SU-DHL-6 (cell line): ENCODE measurements around the gene DCD.

Source experiments
- EZH2phosphoT487 ChIP-seq: fragments of 200-600 bp; sonication (generic), shearing (Covaris generic); conservative IDR thresholded peaks from 2 replicates; pipeline ENCODE4 v1.6.1; 2018; ENCODE audit warnings: mild to moderate bottlenecking, antibody characterized with exemption, low read length, moderate library complexity, mixed read lengths
- TF ChIP-seq, protein P1 (sequence below): fragments of 200-600 bp; sonication (generic); IDR thresholded peaks from one replicate; pipeline ENCODE4 v1.5.1; 2017; ENCODE audit warnings: antibody characterized with exemption, mild to moderate bottlenecking, low read length, moderate library complexity; ENCODE audit not compliant: insufficient read depth, poor library complexity, severe bottlenecking

DNA sequence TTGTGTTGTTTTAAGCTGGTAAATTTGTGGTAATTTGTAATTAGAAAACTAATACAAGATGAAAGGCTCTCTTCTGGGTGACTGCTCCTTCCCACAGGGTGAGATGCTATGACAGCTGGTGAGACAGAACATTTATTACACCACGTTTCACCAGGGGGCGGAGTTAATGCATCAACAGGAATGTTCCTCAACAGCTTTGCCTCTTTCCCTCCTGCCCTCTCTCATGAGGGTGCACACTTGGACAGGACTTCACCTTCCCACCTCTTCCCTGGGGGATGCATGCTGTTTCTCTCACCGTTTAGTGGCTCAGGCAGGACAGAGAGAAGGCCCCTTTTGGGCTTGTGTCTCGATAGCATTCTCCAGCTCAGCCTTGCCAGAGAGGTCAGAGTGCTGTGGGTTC, 46.3 kb downstream of the DCD start:
- TF ChIP-seq, protein P1, sequence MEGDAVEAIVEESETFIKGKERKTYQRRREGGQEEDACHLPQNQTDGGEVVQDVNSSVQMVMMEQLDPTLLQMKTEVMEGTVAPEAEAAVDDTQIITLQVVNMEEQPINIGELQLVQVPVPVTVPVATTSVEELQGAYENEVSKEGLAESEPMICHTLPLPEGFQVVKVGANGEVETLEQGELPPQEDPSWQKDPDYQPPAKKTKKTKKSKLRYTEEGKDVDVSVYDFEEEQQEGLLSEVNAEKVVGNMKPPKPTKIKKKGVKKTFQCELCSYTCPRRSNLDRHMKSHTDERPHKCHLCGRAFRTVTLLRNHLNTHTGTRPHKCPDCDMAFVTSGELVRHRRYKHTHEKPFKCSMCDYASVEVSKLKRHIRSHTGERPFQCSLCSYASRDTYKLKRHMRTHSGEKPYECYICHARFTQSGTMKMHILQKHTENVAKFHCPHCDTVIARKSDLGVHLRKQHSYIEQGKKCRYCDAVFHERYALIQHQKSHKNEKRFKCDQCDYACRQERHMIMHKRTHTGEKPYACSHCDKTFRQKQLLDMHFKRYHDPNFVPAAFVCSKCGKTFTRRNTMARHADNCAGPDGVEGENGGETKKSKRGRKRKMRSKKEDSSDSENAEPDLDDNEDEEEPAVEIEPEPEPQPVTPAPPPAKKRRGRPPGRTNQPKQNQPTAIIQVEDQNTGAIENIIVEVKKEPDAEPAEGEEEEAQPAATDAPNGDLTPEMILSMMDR, result no peak
- no peak for TF ChIP-seq EZH2phosphoT487
